SK-N-SH treated with all-trans-retinoic acid at 6 μM for 48 hours (cell line): ENCODE results near the gene EBF3.

Source experiments
- ATAC-seq: fragments of 200-7000 bp; cut with Tn5 transposase; 3 replicates; pipeline ENCODE4 v1.9.1; 2020; ENCODE audit warnings: mild to moderate bottlenecking, moderate library complexity
- ARNTL ChIP-seq: fragments of 450-650 bp; formaldehyde crosslinking; IDR thresholded peaks from 2 replicates; pipeline ENCODE4 v1.5.0; 2020; ENCODE audit warnings: low read depth, mild to moderate bottlenecking, moderate library complexity, borderline replicate concordance
- BACH2 ChIP-seq: fragments of 250-450 bp; sonication (Bioruptor Pico); IDR thresholded peaks from 2 replicates; pipeline ENCODE4 v1.9.0; 2021; ENCODE audit warnings: mild to moderate bottlenecking, borderline replicate concordance
- CSDC2 ChIP-seq: fragments of 250-450 bp; sonication (Bioruptor Pico); IDR thresholded peaks from 2 replicates; pipeline ENCODE4 v1.5.0; 2020; ENCODE audit warnings: mild to moderate bottlenecking, moderate library complexity
- ESRRG ChIP-seq: fragments of 250-450 bp; sonication (Bioruptor Pico); IDR thresholded peaks from 2 replicates; pipeline ENCODE4 v1.6.1; 2021; ENCODE audit warnings: mild to moderate bottlenecking
- ISL1 ChIP-seq: fragments of 250-450 bp; sonication (Bioruptor Pico); IDR thresholded peaks from 2 replicates; pipeline ENCODE4 v2.1.2; 2022; ENCODE audit warnings: mild to moderate bottlenecking, moderate library complexity
- OSR1 ChIP-seq: fragments of 250-450 bp; sonication (Bioruptor Pico); IDR thresholded peaks from 2 replicates; pipeline ENCODE4 v1.8.0; 2022; ENCODE audit warnings: moderate library complexity, mild to moderate bottlenecking, inconsistent platforms
- PPARA ChIP-seq: fragments of 250-450 bp; sonication (Bioruptor Pico); IDR thresholded peaks from 2 replicates; pipeline ENCODE4 v1.5.0; 2020; ENCODE audit warnings: mild to moderate bottlenecking, borderline replicate concordance
- SNAI2 ChIP-seq: fragments of 250-450 bp; sonication (Bioruptor Pico); IDR thresholded peaks from 2 replicates; pipeline ENCODE4 v1.5.0; 2020; ENCODE audit warnings: mild to moderate bottlenecking, moderate library complexity
- TCF4 ChIP-seq: fragments of 250-450 bp; sonication (Bioruptor Pico); IDR thresholded peaks from 2 replicates; pipeline ENCODE4 v1.8.0; 2021; ENCODE audit warnings: mild to moderate bottlenecking, moderate library complexity, borderline replicate concordance
- TOX ChIP-seq: fragments of 250-450 bp; sonication (Bioruptor Pico); IDR thresholded peaks from 2 replicates; pipeline ENCODE4 v1.8.0; 2021; ENCODE audit warnings: mild to moderate bottlenecking, moderate library complexity, borderline replicate concordance
- ZC3H10 ChIP-seq: fragments of 250-450 bp; sonication (Bioruptor Pico); IDR thresholded peaks from 2 replicates; pipeline ENCODE4 v1.5.1; 2021; ENCODE audit warnings: mild to moderate bottlenecking, moderate library complexity
- ZFP3 ChIP-seq: fragments of 250-450 bp; sonication (Bioruptor Pico); IDR thresholded peaks from 2 replicates; pipeline ENCODE4 v1.5.0; 2020; ENCODE audit warnings: mild to moderate bottlenecking, moderate library complexity
- ZFP30 ChIP-seq: fragments of 450-650 bp; formaldehyde crosslinking; IDR thresholded peaks from 2 replicates; pipeline ENCODE4 v1.5.0; 2022; ENCODE audit warnings: mild to moderate bottlenecking, moderate library complexity
- ZNF565 ChIP-seq: fragments of 450-650 bp; formaldehyde crosslinking; conservative IDR thresholded peaks from 2 replicates; pipeline ENCODE4 v1.5.0; 2020; ENCODE audit warnings: low read depth, mild to moderate bottlenecking, moderate library complexity
- ZNF70 ChIP-seq: fragments of 450-650 bp; formaldehyde crosslinking; IDR thresholded peaks from 2 replicates; pipeline ENCODE4 v1.5.0; 2020; ENCODE audit warnings: mild to moderate bottlenecking, moderate library complexity
- ZNF8 ChIP-seq: fragments of 450-650 bp; formaldehyde crosslinking; IDR thresholded peaks from 2 replicates; pipeline ENCODE4 v1.5.0; 2020; ENCODE audit warnings: mild to moderate bottlenecking, moderate library complexity
- TF ChIP-seq, protein P1 (sequence below): fragments of 250-450 bp; sonication (Bioruptor Pico); IDR thresholded peaks from 2 replicates; pipeline ENCODE4 v1.5.0; 2020; ENCODE audit warnings: mild to moderate bottlenecking, moderate library complexity
- TF ChIP-seq, protein P2 (sequence below): fragments of 250-450 bp; sonication (Bioruptor Pico); IDR thresholded peaks from 2 replicates; pipeline ENCODE4 v1.5.1; 2021; ENCODE audit warnings: mild to moderate bottlenecking, moderate library complexity
- TF ChIP-seq, protein P3 (sequence below): fragments of 250-450 bp; sonication (Bioruptor Pico); IDR thresholded peaks from 2 replicates; pipeline ENCODE4 v1.8.0; 2021; ENCODE audit warnings: low read depth, mild to moderate bottlenecking, moderate library complexity, borderline replicate concordance
- TF ChIP-seq, protein P4 (sequence below): fragments of 250-450 bp; sonication (Bioruptor Pico); IDR thresholded peaks from 2 replicates; pipeline ENCODE4 v1.8.0; 2020; ENCODE audit warnings: mild to moderate bottlenecking, moderate library complexity, borderline replicate concordance
- TF ChIP-seq, protein P5 (sequence below): fragments of 250-450 bp; sonication (Bioruptor Pico); IDR thresholded peaks from 2 replicates; pipeline ENCODE4 v1.5.1; 2020; ENCODE audit warnings: low read depth, mild to moderate bottlenecking, moderate library complexity

Gene EBF3, protein sequence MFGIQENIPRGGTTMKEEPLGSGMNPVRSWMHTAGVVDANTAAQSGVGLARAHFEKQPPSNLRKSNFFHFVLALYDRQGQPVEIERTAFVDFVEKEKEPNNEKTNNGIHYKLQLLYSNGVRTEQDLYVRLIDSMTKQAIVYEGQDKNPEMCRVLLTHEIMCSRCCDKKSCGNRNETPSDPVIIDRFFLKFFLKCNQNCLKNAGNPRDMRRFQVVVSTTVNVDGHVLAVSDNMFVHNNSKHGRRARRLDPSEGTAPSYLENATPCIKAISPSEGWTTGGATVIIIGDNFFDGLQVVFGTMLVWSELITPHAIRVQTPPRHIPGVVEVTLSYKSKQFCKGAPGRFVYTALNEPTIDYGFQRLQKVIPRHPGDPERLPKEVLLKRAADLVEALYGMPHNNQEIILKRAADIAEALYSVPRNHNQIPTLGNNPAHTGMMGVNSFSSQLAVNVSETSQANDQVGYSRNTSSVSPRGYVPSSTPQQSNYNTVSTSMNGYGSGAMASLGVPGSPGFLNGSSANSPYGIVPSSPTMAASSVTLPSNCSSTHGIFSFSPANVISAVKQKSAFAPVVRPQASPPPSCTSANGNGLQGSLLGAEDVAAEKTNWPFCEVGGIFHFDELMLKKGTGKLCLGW

DNA sequence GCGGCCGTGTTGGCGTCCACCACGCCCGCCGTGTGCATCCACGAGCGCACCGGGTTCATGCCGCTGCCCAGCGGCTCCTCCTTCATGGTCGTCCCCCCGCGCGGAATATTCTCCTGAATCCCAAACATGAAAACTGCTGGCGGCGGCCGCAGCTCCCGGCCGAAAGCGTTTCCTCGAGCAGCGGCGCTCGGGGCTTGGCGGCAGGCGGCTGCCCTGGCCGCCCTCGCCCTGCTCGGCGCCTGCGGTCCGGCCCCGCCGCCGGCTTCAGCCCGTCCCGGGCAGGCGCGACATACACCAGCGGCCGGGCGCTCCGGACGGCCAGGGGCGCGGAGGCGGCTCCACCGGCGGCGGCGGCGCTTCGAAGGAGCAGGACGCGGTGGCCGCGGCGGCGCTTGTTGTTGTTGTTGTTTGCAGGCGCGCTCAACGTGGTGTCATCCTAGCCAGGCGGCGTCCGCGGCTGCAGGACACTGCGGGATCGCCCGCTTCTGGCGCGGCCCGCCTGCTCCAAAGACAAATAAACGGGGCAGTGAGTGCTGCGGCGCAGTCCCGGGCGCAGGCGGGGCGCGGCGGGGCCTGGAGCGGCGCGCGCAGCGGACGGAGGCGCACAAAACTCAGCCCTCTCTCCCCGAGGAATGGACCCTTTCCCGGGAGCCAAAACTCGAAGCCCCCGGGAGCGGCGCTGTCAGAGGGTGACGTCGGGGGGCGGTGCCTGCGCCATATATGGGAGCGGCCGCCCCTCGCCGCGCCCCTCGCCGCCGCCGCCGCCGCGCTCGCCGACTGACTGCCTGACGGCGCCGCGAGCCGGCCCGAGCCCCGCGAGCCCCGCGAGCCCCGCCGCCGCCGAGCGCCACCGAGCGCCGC is at the start of gene EBF3:
TSS of gene EBF3 (minus strand) at position 634 of the 861 bp plus-strand sequence. CDS start at position 128, 506 bp downstream.
- TF ChIP-seq ZFP30 (CRISPR knock-in tag), result no peak
- TF ChIP-seq SNAI2 (CRISPR knock-in tag), result no peak
- no peak for TF ChIP-seq PPARA
- no peak for TF ChIP-seq ZC3H10 (CRISPR knock-in tag)
- TF ChIP-seq TOX, result no peak
- no peak for TF ChIP-seq TCF4 (CRISPR knock-in tag)
- TF ChIP-seq ZNF565 (CRISPR knock-in tag), result no peak
- TF ChIP-seq, protein P1, sequence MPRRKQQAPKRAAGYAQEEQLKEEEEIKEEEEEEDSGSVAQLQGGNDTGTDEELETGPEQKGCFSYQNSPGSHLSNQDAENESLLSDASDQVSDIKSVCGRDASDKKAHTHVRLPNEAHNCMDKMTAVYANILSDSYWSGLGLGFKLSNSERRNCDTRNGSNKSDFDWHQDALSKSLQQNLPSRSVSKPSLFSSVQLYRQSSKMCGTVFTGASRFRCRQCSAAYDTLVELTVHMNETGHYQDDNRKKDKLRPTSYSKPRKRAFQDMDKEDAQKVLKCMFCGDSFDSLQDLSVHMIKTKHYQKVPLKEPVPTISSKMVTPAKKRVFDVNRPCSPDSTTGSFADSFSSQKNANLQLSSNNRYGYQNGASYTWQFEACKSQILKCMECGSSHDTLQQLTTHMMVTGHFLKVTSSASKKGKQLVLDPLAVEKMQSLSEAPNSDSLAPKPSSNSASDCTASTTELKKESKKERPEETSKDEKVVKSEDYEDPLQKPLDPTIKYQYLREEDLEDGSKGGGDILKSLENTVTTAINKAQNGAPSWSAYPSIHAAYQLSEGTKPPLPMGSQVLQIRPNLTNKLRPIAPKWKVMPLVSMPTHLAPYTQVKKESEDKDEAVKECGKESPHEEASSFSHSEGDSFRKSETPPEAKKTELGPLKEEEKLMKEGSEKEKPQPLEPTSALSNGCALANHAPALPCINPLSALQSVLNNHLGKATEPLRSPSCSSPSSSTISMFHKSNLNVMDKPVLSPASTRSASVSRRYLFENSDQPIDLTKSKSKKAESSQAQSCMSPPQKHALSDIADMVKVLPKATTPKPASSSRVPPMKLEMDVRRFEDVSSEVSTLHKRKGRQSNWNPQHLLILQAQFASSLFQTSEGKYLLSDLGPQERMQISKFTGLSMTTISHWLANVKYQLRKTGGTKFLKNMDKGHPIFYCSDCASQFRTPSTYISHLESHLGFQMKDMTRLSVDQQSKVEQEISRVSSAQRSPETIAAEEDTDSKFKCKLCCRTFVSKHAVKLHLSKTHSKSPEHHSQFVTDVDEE (CRISPR knock-in tag), result no peak
- no peak for TF ChIP-seq ESRRG (CRISPR knock-in tag)
- no peak for TF ChIP-seq ARNTL (CRISPR knock-in tag)
- TF ChIP-seq ISL1 (CRISPR knock-in tag), result no peak
- TF ChIP-seq, protein P2, sequence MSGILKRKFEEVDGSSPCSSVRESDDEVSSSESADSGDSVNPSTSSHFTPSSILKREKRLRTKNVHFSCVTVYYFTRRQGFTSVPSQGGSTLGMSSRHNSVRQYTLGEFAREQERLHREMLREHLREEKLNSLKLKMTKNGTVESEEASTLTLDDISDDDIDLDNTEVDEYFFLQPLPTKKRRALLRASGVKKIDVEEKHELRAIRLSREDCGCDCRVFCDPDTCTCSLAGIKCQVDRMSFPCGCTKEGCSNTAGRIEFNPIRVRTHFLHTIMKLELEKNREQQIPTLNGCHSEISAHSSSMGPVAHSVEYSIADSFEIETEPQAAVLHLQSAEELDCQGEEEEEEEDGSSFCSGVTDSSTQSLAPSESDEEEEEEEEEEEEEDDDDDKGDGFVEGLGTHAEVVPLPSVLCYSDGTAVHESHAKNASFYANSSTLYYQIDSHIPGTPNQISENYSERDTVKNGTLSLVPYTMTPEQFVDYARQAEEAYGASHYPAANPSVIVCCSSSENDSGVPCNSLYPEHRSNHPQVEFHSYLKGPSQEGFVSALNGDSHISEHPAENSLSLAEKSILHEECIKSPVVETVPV (CRISPR knock-in tag), result no peak
- no peak for TF ChIP-seq ZFP3
- TF ChIP-seq, protein P3, sequence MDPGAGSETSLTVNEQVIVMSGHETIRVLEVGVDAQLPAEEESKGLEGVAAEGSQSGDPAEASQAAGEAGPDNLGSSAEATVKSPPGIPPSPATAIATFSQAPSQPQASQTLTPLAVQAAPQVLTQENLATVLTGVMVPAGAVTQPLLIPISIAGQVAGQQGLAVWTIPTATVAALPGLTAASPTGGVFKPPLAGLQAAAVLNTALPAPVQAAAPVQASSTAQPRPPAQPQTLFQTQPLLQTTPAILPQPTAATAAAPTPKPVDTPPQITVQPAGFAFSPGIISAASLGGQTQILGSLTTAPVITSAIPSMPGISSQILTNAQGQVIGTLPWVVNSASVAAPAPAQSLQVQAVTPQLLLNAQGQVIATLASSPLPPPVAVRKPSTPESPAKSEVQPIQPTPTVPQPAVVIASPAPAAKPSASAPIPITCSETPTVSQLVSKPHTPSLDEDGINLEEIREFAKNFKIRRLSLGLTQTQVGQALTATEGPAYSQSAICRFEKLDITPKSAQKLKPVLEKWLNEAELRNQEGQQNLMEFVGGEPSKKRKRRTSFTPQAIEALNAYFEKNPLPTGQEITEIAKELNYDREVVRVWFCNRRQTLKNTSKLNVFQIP (CRISPR knock-in tag), result no peak
- no peak for TF ChIP-seq CSDC2 (CRISPR knock-in tag)
- TF ChIP-seq OSR1 (CRISPR knock-in tag), result no peak
- no peak for TF ChIP-seq BACH2 (CRISPR knock-in tag)
- TF ChIP-seq ZNF70 (CRISPR knock-in tag), result no peak
- peak; percentile 36 for ATAC-seq

DNA sequence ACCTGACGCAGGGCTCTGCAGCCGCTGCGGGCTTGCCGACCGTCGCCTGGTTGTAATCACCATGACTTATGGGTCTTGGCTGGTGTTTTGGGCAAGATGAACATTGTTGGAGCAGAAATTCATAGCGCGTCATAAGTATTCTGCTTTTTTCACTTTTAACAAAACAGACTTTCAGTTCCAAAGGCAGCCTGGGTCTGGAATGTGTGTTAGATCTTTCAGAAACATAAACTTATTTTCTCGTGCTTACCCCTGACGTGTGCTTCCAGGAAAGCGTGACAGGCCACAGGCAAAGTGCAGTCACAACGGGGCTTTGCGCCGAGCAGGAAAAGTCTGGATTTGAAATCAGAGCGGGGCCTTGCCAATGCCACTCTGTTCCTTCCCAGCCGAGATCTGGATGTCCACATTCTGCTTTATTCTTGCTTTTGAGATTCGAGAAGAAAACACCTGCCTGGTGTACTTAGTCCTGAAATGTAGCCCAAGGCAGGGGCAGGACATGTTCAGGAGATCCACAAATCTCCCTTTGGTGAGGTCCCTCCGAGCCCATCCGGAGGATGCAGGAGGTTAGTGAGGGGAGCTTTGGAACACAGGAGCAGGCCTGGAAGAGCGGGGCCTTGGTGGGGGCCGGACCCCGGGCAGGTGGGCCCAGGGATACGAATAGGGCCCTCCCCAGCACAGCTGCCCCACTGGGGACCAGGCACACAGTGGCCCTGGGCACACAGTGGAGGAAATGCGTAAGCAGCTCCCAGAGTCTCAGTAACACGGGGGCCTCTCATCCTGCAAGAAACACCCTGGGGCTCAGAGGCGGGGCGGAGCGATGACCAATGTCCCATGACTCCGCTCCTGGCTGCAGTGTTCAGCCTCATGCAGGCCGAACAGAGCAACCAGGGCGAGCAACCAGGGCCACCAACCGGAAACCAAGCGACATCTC is 49.5 kb upstream of the EBF3 start:
- TF ChIP-seq SNAI2 (CRISPR knock-in tag) (no peak), TCF4 (CRISPR knock-in tag) (no peak), ZNF8 (no peak), ZNF70 (CRISPR knock-in tag) (no peak), CSDC2 (CRISPR knock-in tag) (no peak), PPARA (no peak)
- ATAC-seq, result no peak

DNA sequence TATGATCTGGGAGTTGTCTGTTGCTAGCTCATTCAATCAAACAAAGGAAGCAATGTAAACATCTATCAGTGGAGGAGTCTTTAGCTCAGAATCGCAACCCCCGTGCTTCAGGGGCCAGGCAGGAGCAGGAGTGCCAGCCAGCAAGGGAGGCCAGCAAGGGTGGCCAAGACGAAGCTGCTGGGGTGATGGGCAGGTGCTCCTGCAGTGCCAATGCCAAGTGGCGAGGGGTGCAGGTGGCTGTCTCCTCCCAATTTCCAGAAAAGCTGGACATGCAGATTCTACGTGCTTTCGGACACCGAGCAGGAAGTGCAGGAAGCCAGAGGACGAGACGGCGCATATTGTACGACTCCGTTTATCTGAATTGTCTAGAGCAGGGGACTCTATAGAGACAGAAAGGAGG is 48.1 kb upstream of the EBF3 start:
- no peak for ATAC-seq
- TF ChIP-seq ZNF70 (CRISPR knock-in tag), result no peak
- TF ChIP-seq TCF4 (CRISPR knock-in tag), result no peak
- TF ChIP-seq, protein P4, sequence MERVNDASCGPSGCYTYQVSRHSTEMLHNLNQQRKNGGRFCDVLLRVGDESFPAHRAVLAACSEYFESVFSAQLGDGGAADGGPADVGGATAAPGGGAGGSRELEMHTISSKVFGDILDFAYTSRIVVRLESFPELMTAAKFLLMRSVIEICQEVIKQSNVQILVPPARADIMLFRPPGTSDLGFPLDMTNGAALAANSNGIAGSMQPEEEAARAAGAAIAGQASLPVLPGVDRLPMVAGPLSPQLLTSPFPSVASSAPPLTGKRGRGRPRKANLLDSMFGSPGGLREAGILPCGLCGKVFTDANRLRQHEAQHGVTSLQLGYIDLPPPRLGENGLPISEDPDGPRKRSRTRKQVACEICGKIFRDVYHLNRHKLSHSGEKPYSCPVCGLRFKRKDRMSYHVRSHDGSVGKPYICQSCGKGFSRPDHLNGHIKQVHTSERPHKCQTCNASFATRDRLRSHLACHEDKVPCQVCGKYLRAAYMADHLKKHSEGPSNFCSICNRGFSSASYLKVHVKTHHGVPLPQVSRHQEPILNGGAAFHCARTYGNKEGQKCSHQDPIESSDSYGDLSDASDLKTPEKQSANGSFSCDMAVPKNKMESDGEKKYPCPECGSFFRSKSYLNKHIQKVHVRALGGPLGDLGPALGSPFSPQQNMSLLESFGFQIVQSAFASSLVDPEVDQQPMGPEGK (CRISPR knock-in tag), result no peak
- TF ChIP-seq CSDC2 (CRISPR knock-in tag), result no peak
- no peak for TF ChIP-seq BACH2 (CRISPR knock-in tag)
- no peak for TF ChIP-seq ZFP30 (CRISPR knock-in tag)
- TF ChIP-seq, protein P5, sequence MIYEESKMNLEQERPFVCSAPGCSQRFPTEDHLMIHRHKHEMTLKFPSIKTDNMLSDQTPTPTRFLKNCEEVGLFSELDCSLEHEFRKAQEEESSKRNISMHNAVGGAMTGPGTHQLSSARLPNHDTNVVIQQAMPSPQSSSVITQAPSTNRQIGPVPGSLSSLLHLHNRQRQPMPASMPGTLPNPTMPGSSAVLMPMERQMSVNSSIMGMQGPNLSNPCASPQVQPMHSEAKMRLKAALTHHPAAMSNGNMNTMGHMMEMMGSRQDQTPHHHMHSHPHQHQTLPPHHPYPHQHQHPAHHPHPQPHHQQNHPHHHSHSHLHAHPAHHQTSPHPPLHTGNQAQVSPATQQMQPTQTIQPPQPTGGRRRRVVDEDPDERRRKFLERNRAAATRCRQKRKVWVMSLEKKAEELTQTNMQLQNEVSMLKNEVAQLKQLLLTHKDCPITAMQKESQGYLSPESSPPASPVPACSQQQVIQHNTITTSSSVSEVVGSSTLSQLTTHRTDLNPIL (CRISPR knock-in tag), result no peak
- no peak for TF ChIP-seq OSR1 (CRISPR knock-in tag)
- TF ChIP-seq, protein P3 (CRISPR knock-in tag), result no peak
